ENCODE measurements around the gene ETF1. TPM values are rescaled to one million over a fixed set of nuclear protein-coding genes. Genes with fewer than 3 reads are reported as not detected.

ETF1 gene
- total and polyA plus RNA-seq, 2 experiments from 2014 or later, result 31.2 to 50.6 TPM

- Histone ChIP-seq H3K4me1 (ENCODE audit: low read depth) (peaks cover 38% of the 10 kb centered on the region), H3K27ac (peak overlapping the region; percentile 95)
Measured at GRCh38 chr5:138542180-138542955, 668 bp downstream of the ETF1 start.

GRCh38 chr5:138541511-138542179 lies 1.4 kb downstream of the ETF1 start:
- no peak for TF ChIP-seq CTCF (IDR thresholded peaks at IDR 0.05; ENCODE audit: low read depth, low read length)
- peaks cover 45% of the 10 kb centered on the region for H3K4me1 ChIP-seq (ENCODE audit: low read depth)
- H3K27ac ChIP-seq, result peak overlapping the region; percentile 95
- H3K36me3 ChIP-seq, result no peaks in the 10 kb centered on the region
- DNase-seq (ENCODE audit: low read depth in 1 of 2, low spot score in 1 of 2), result peak in 1 of 2 donors; percentile 24
- H3K9me3 ChIP-seq (ENCODE audit: low read depth), result no peaks in the 10 kb centered on the region
- H3K27me3 ChIP-seq, result no peaks in the 10 kb centered on the region
- H3K4me3 ChIP-seq, result peak overlapping the region; percentile 77

More at GRCh38 chr5:138542180-138542955, 668 bp downstream of the ETF1 start:
- Histone ChIP-seq H3K36me3 (no peaks in the 10 kb centered on the region), H3K9me3 (ENCODE audit: low read depth) (no peaks in the 10 kb centered on the region), H3K27me3 (no peaks in the 10 kb centered on the region), H3K4me3 (peak overlapping the region; percentile 77)
- TF ChIP-seq CTCF (IDR thresholded peaks at IDR 0.05; ENCODE audit: low read depth, low read length), result no peak
- DNase-seq (ENCODE audit: low read depth in 1 of 2, low spot score in 1 of 2), result peak in 1 of 2 donors; percentile 14

DNA sequence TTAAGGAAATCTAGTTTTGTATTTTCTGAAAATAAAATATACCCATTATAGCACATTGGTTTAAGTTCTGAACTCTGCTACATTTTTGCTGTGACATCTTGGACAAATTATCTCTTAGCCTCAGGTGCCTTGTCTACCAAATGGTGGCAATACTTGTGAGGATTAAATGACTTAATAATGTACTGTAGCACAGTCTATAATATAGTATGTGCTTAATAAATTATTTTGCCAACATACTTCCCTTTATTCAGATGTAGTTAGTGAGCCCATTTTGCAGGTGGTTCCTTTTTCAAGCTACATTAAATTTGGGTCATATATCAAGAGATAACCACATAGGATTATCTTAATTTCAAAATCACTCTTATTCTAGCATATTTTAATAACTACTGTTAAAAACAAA lies 3.2 kb downstream of the ETF1 start:
- Histone ChIP-seq H3K36me3 (no peaks in the 10 kb centered on the region), H3K27me3 (no peaks in the 10 kb centered on the region), H3K9me3 (ENCODE audit: low read depth) (no peaks in the 10 kb centered on the region), H3K4me3 (no peak overlapping the region), H3K27ac (no peak overlapping the region), H3K4me1 (ENCODE audit: low read depth) (peaks cover 49% of the 10 kb centered on the region)
- TF ChIP-seq CTCF (IDR thresholded peaks at IDR 0.05; ENCODE audit: low read depth, low read length), result no peak
- no peak for DNase-seq (ENCODE audit: low read depth in 1 of 2, low spot score in 1 of 2)

DNA sequence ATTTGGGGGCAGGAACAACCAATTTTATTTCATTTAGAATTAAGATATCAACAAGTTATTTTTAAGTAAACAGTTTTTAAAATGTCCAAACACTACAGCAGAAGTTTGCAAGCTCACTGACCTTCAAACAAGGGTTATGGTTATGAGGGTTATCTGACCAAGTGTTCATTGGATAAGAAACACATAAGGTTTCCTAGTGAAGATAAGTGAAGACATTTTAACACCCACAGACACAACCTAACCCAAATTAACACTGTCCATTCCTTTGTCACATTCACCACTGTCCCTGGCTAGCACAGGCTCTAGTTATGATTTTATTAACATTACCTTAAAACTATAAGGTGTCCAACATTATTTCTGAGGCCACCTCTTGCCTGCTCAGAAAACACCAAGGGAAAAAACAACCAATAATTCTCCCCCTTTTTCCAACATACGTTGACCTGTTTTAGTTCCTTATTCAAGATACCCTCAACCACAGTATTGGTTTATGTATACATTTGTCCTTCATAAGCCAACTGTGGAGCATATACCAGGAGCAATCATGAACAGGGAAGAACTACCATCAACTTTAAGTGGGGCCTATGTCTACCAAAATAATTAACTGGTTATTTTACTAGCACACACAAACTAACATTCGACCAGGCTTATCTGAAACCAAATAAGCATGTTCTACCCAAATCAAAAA lies 4.0 kb downstream of the ETF1 start:
- no peaks in the 10 kb centered on the region for H3K9me3 ChIP-seq (ENCODE audit: low read depth)
- H3K27me3 ChIP-seq, result no peaks in the 10 kb centered on the region
- DNase-seq (ENCODE audit: low read depth in 1 of 2, low spot score in 1 of 2), result no peak
- H3K4me3 ChIP-seq, result no peak overlapping the region
- no peaks in the 10 kb centered on the region for H3K36me3 ChIP-seq
- H3K4me1 ChIP-seq (ENCODE audit: low read depth), result peaks cover 44% of the 10 kb centered on the region
- peak overlapping the region; percentile 70 for H3K27ac ChIP-seq
- TF ChIP-seq CTCF (IDR thresholded peaks at IDR 0.05; ENCODE audit: low read depth, low read length), result no peak

DNA sequence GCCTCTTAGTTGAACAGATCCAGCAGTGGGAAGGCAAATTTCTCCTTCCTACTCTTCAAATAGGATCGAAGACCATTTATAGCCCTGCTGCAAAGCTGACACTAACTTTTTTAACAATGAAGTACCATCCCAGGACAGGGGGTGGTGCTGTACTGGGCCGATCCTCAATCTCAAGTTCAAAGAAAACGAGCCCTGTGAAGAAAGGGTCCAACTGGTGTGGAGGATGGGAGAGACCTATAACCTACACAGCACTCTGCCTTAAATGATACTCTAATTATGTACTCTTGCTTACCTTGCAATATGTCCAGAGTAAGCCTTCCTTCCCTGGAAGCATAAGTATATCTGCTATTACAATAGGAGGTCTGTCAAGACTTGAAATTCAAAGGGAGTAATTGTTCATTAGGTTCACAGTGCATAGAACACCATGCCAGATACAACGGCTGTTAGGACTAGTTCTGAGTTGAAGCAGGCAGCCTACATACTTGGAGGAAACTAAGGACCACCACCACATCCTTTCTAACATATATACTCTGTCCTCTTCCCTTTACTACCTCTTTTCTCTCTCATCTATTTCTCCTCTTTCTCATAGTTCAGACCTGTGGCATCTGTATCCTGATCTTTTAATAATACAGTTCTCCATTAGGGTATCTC lies 6.2 kb downstream of the ETF1 start:
- H3K4me1 ChIP-seq (ENCODE audit: low read depth), result peaks cover 43% of the 10 kb centered on the region
- H3K27me3 ChIP-seq, result no peaks in the 10 kb centered on the region
- peak overlapping the region; percentile 80 for H3K27ac ChIP-seq
- no peaks in the 10 kb centered on the region for H3K9me3 ChIP-seq (ENCODE audit: low read depth)
- peak; percentile 43 for TF ChIP-seq CTCF (IDR thresholded peaks at IDR 0.05; ENCODE audit: low read depth, low read length)
- H3K4me3 ChIP-seq, result no peak overlapping the region
- DNase-seq (ENCODE audit: low read depth in 1 of 2, low spot score in 1 of 2), result peak; percentile 20 to 34
- H3K36me3 ChIP-seq, result no peaks in the 10 kb centered on the region
